Measurements from ENCODE around the gene TSC22D4.
"Not testable (repeated sequence)": the region's sequence is repeated elsewhere in the genome, so short reads cannot be mapped to it uniquely, and the experiment has no call there.

TSC22D4 gene

DNA sequence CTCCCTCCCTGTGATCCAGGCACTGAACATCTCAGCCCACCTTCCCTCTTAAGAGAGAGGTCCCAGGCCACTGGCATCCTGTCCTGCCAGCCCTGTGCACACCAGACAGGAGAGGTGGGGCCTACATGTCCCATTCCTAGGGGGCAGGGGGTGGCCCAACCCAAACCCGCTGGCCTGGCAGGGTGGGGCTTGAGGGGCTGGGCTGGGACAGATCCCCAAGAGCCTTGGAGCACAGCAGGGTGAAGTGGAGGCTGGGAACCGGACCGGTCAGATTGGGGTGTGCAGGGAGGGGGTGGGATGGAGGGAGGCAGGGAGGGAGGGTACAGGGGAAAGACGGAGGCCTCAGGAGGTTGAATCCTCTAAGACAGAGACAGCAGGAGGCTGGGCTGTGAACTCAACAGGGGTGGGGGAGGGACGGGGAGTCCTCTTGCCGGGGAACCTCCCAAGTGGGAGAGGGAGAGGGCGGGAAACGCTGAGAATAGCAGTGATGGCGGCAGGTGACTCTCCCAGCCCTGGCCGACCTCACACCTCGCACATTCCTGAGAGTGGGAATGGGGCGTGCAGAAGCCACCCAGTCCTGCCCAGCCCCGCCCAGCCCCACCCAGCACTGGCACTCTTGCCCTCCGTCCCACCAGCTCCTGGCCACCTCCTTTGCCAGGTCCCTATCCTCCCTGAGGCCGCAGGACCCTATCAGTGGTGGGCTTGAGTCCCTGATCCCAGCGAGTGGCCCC lies 6.7 kb downstream of the TSC22D4 start:
- DNase-seq, result no peak

GRCh38 chr7:100471021-100471420 lies 8.0 kb downstream of the TSC22D4 start:
- no peak for DNase-seq

DNA sequence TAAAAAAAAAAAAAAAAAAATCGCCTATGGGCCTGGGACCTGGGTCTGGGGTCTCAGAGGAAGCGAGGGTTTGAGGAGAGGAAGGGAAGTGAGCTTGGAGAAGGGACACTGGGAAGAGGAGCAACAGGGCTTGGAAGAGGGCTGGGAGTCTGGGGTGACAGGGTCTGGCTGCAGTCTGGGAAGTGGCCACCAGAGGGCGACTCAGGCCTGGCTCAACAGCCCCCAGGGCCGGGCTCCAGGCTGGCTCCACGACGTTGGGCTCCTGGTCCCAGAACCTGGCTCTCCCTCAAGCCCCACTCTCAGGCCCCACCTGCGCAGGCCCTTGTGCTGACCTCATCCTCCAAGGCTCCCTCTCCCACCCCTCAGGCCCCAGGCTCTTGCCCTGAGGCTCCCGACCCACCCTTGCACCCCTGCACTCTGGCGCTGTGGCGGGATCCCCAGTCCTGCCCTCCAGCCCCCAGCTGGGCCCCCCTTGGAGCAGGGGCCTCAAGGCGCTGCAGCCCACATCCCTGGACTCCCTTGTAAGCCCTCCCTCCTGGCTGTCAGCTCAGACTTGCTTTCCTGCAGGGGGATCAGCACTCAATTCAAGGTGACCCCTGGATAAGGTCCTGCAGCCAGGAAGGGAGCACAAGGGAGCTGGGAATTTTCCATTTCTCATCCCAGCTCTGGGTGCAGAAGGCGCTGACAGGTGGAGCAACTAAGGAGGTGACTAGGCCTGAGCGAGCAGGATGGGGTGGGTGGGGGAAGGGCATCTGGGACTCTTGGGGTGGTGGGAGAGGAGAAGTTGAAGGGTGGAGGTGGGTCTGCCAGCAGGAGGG lies 9.6 kb downstream of the TSC22D4 start:
- DNase-seq, result peak; percentile 60

- DNase-seq, result no peak
Measured at GRCh38 chr7:100467638-100468373, 11.2 kb downstream of the TSC22D4 start.

DNA sequence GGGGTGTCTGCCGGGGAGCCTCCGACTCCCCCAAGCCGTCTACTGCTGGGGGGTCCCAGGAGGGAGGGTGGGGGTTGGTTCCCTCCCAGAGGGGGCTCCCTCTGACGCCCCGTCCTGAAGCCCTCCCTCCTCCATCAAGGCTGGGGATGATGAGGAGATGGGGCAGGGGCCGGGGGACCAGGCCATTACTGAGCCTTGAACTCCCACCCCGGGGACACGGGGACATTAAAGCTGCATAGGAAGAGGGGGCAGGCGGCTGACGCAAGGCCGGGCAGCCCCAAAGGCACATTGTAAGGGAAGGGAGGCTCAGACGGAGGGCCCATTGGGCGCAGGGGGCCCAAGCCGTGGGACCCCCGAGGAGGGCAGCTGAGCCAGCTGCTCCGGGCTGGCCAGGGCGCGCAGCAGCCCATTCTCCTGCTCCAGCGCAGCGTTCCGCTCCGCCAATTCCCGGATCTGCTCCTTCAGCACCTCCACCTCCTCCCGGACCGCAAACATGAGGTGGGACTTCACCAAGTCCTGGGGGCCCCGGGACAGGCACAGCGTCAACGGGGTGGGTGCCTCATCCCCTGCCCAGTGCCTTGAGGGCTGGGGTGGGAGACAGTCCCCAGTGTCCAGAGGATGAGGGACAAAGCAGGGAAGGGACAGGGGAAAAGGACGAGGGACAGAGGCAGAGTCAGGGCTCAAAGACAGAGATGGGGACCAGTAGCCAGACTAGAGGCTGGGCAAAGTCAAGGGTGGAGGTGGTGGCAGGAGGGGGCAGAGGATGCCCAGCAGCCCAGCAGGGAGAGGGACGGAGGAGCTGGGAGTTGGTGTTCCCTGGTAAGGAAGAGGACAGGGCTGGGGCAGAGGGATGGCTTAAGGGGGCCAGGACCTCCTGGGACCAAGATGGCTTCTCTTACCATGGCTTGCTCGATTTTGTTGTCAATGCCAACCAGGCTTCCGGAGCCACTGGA lies 12.1 kb downstream of the TSC22D4 start:
- no peak for DNase-seq

- DNase-seq, result no peak
Measured at GRCh38 chr7:100465702-100466311, 13.2 kb downstream of the TSC22D4 start.

GRCh38 chr7:100465299-100465698 lies 13.7 kb downstream of the TSC22D4 start:
- no peak for DNase-seq

- DNase-seq, result no peak
Measured at GRCh38 chr7:100464791-100465190, 14.2 kb downstream of the TSC22D4 start.

- DNase-seq, result no peak
Measured at GRCh38 chr7:100464210-100464660, 14.8 kb downstream of the TSC22D4 start, which contains the start of gene SPACDR. SPACDR (minus strand) TSS chr7:100464260; CDS start chr7:100464025, 235 bp downstream.

- DNase-seq, result no peak
Measured at GRCh38 chr7:100457033-100457432, 22.0 kb downstream of the TSC22D4 start.

- no peak for DNase-seq
Measured at GRCh38 chr7:100456562-100456961, 22.5 kb downstream of the TSC22D4 start.

DNA sequence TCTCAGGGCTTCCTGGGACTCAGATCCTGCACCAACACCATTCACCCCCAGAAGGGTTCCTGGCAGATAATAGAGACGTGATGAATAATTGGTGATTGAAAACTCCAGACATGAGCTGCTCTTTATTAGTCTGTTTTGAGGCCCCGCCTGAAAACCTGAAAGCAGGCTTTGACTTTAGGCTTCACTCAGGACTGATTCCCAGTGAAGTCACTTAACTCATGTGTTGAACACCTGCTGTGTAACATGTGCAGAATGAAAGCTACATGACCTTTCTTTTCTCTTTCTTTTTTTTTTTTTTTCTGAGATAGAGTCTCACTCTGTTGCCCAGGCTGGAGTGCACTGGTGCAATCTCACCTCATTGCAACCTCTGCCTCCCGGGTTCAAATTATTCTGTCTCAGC lies 23.8 kb downstream of the TSC22D4 start:
- DNase-seq, result no peak

GRCh38 chr7:100453854-100454253 lies 25.2 kb downstream of the TSC22D4 start:
- not testable (repeated sequence) for DNase-seq

DNA sequence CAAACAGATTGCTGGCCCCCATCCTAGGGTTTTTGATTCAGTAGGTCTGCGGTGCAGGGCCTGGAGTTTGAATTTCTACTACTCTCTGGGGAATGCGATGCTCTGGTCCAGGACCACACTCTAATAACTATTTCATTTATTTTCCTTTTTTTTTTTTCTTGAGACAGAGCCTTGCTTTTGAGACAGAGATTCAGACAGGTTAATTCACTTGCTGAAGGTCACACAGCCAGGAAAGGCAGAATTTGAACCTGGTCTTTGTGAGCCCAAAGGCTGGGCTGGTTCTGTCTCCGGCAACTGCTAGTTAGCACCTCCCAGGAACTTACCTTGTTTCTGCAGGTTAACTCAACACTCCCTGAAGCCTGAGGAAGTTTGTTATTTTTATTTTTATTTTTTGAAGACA lies 26.5 kb downstream of the TSC22D4 start:
- no peak for DNase-seq

DNA sequence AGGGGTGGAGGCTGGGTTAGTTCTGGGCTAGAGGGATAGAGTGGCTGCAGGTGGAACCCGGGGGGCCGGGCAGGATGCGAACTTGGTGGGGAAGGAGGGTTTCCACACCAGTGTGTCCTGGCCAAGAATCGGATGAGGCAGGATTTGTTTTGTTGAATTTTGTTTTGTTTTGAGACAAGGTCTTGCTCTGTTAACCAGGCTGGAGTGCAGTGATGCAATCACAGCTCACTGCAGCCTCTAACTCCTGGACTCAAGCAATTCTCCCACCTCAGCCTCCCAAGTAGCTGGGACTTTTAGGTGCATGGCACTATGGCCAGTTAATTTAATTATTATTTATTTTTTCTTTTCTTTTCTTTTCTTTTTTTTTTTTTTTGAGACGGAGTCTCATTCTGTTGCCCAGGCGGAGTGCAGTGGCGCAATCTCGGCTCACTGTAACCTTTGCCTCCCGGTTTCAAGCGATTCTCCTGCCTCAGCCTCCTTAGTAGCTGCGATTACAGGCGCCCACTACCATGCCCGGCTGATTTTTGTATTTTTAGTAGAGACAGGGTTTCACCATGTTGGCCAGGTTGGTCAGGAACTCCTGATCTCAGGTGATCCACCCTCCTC lies 29.7 kb downstream of the TSC22D4 start:
- no peak for DNase-seq

DNA sequence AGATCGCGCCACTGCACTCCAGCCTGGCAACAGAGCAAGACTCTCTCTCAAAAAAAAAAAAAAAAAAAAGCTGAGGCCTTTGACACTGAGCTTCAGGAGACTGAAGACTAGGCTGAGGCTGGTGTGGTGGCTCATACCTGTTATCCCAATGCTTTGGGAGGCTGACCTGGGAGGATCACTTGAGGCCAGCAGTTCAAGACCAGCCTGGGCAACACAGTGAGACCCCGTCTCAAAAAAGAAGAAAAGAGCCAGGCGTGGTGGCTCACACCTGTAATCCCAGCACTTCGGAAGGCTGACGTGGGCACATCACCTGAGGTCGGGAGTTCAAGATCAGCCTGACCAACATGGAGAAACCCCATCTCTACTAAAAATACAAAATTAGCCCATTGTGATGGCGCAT lies 31.7 kb downstream of the TSC22D4 start:
- DNase-seq, result not testable (repeated sequence)

GRCh38 chr7:100446040-100446439 lies 33.0 kb downstream of the TSC22D4 start:
- no peak for DNase-seq

GRCh38 chr7:100444311-100445278 lies 34.4 kb downstream of the TSC22D4 start:
- DNase-seq, result peak; percentile 47

- DNase-seq, result no peak
Measured at GRCh38 chr7:100443096-100443840, 35.7 kb downstream of the TSC22D4 start.

Measured in GDM1 (cell line).